ENCODE measurements around the gene E2F6. TPM values are rescaled to one million over a fixed set of nuclear protein-coding genes. Genes with fewer than 3 reads are reported as not detected.
A peak's percentile ranks its signal among the peaks of the same experiment; 100 is the strongest.

The E2F6 gene
- total and polyA plus RNA-seq, 2 of the 13 experiments (the other 11 are each of a cell fraction or from before 2014, with no cell fraction given), result 27.3 to 36.0 TPM

GRCh38 chr2:11505652-11506610 is 40.0 kb upstream of the E2F6 start (continued):
- TF ChIP-seq ZNF407 (CRISPR knock-in tag; IDR thresholded peaks at IDR 0.05; ENCODE audit: not compliant biosample characterization) (peak; percentile 79), JUN (CRISPR knock-in tag; IDR thresholded peaks at IDR 0.05) (peak; percentile 82), POLR2AphosphoS2 (IDR thresholded peaks at IDR 0.05; ENCODE audit: low read depth, low read length) (no peak), ZNF30 (CRISPR knock-in tag; IDR thresholded peaks at IDR 0.05) (no peak), NR3C1 (CRISPR knock-in tag; IDR thresholded peaks at IDR 0.05) (no peak), ZMYM3 (CRISPR knock-in tag; IDR thresholded peaks at IDR 0.05) (peak; percentile 96), SRSF4 (IDR thresholded peaks at IDR 0.05; ENCODE audit: low read depth, low read length, poor library complexity, severe bottlenecking) (no peak), BHLHE40 (IDR thresholded peaks at IDR 0.05; ENCODE audit: low read length) (peak; percentile 95), PATZ1 (CRISPR knock-in tag; IDR thresholded peaks at IDR 0.05) (peak; percentile 58; the same call in 1 of the 2 replicates), IRF2 (CRISPR knock-in tag; IDR thresholded peaks at IDR 0.05) (peak; percentile 71), ZKSCAN5 (CRISPR knock-in tag; IDR thresholded peaks at IDR 0.05) (no peak), ZBTB8A (CRISPR knock-in tag; IDR thresholded peaks at IDR 0.05; ENCODE audit: borderline replicate concordance, low read depth) (no peak), SP1 (IDR thresholded peaks at IDR 0.05) (no peak), SP1 (CRISPR knock-in tag; IDR thresholded peaks at IDR 0.05) (peak; percentile 9; the same call in 1 of the 2 replicates), MTA3 (CRISPR knock-in tag; IDR thresholded peaks at IDR 0.05) (no peak), TRIM22 (IDR thresholded peaks at IDR 0.05) (no peak)

All from HepG2 (cell line).